ENCODE results near the gene RASSF8. TPM values are rescaled to one million over a fixed set of nuclear protein-coding genes. Genes with fewer than 3 reads are reported as not detected.

Gene RASSF8
- total and polyA plus RNA-seq, 2 experiments from 2014 or later: 11.5 to 30.6 TPM

GRCh38 chr12:25934456-25934855 lies 24.0 kb upstream of the RASSF8 start:
- Histone ChIP-seq H3K27me3 (ENCODE audit: insufficient read depth) (no peaks in the 10 kb centered on the region), H3F3A (replicated peaks; ENCODE audit: low read depth) (no peaks in the 10 kb centered on the region), H3K36me3 (ENCODE audit: insufficient read depth) (no peaks in the 10 kb centered on the region), H3K4me1 (ENCODE audit: insufficient read depth) (peaks cover 12% of the 10 kb centered on the region), H3K9me2 (ENCODE audit: insufficient read depth) (0 out of 2 replicates have a peak, but pooled peaks cover 4% of the 10 kb centered on the region), H3K4me2 (no peak overlapping the region), H4K20me1 (replicated peaks; ENCODE audit: insufficient read depth) (no peaks in the 10 kb centered on the region), H3K27ac (ENCODE audit: low read depth) (no peak overlapping the region), H2AFZ (no peak overlapping the region), H3K79me2 (replicated peaks; ENCODE audit: insufficient read depth) (no peaks in the 10 kb centered on the region), H3K4me3 (no peak overlapping the region)
- Mint-ChIP-seq H3K27ac (no peak overlapping the region), H3K27me3 (ENCODE audit: insufficient read depth, low read depth, poor library complexity) (peaks cover 3% of the 10 kb centered on the region), H3K36me3 (ENCODE audit: low read depth) (no peaks in the 10 kb centered on the region), H3K4me3 (no peak overlapping the region), H3K9me3 (no peaks in the 10 kb centered on the region), H3K4me1 (peaks cover 7% of the 10 kb centered on the region)
- TF ChIP-seq CTCF (conservative IDR thresholded peaks at IDR 0.05; ENCODE audit: low read depth in 2 of 2) (no peak), ETS1 (IDR thresholded peaks at IDR 0.05) (no peak), POLR2AphosphoS5 (IDR thresholded peaks at IDR 0.05; ENCODE audit: low read depth) (no peak)
- no peak for ATAC-seq
- no peak for DNase-seq (ENCODE audit: low spot score)

GRCh38 chr12:25935355-25936144 lies 22.9 kb upstream of the RASSF8 start:
- Histone ChIP-seq H3K4me3 (no peak overlapping the region), H3K4me1 (ENCODE audit: insufficient read depth) (peaks cover 17% of the 10 kb centered on the region), H3K4me2 (no peak overlapping the region), H3K27ac (ENCODE audit: low read depth) (no peak overlapping the region), H3K27me3 (ENCODE audit: insufficient read depth) (no peaks in the 10 kb centered on the region), H3K36me3 (ENCODE audit: insufficient read depth) (no peaks in the 10 kb centered on the region), H3K79me2 (replicated peaks; ENCODE audit: insufficient read depth) (no peaks in the 10 kb centered on the region), H4K20me1 (replicated peaks; ENCODE audit: insufficient read depth) (no peaks in the 10 kb centered on the region), H3K9me2 (ENCODE audit: insufficient read depth) (0 out of 2 replicates have a peak, but pooled peaks cover 4% of the 10 kb centered on the region), H2AFZ (no peak overlapping the region), H3F3A (replicated peaks; ENCODE audit: low read depth) (no peaks in the 10 kb centered on the region)
- ATAC-seq (peak; percentile 53), DNase-seq (ENCODE audit: low spot score) (no peak)
- no peaks in the 10 kb centered on the region for H3K9me3 Mint-ChIP-seq
- no peak overlapping the region for H3K27ac Mint-ChIP-seq
- peaks cover 3% of the 10 kb centered on the region for H3K27me3 Mint-ChIP-seq (ENCODE audit: insufficient read depth, low read depth, poor library complexity)
- no peaks in the 10 kb centered on the region for H3K36me3 Mint-ChIP-seq (ENCODE audit: low read depth)
- peaks cover 11% of the 10 kb centered on the region for H3K4me1 Mint-ChIP-seq
- no peak overlapping the region for H3K4me3 Mint-ChIP-seq
- TF ChIP-seq ZNF462 (CRISPR knock-in tag; IDR thresholded peaks at IDR 0.05): no peak
- TF ChIP-seq EZH2 (IDR thresholded peaks at IDR 0.05; ENCODE audit: low read depth, unreplicated experiment): no peak
- TF ChIP-seq ZNF114 (CRISPR knock-in tag; IDR thresholded peaks at IDR 0.05): no peak
- no peak for TF ChIP-seq POLR2AphosphoS5 (IDR thresholded peaks at IDR 0.05; ENCODE audit: low read depth)
- TF ChIP-seq STAT1 (IDR thresholded peaks at IDR 0.05; ENCODE audit: unreplicated experiment): no peak
- no peak for TF ChIP-seq JUNB (IDR thresholded peaks at IDR 0.05; ENCODE audit: unreplicated experiment)
- TF ChIP-seq ETS1 (IDR thresholded peaks at IDR 0.05): no peak
- TF ChIP-seq ZNF331 (CRISPR knock-in tag; IDR thresholded peaks at IDR 0.05; ENCODE audit: low read depth): no peak
- no peak for TF ChIP-seq NANOG (IDR thresholded peaks at IDR 0.05; ENCODE audit: borderline replicate concordance)
- no peak for TF ChIP-seq CREB1 (CRISPR knock-in tag; IDR thresholded peaks at IDR 0.05; ENCODE audit: low read depth)
